Iris pigment epithelial cell (primary cell): ENCODE results near the gene SF3B1.
A peak's percentile ranks its signal among the peaks of the same experiment; 100 is the strongest.
"Not testable (repeated sequence)": the region's sequence is repeated elsewhere in the genome, so short reads cannot be mapped to it uniquely, and the experiment has no call there.

Source experiments
- DNase-seq: peaks from one replicate; pipeline ENCODE4 v3.0.0-alpha.2; 2011; ENCODE audit warnings: low read depth

SF3B1 gene, protein sequence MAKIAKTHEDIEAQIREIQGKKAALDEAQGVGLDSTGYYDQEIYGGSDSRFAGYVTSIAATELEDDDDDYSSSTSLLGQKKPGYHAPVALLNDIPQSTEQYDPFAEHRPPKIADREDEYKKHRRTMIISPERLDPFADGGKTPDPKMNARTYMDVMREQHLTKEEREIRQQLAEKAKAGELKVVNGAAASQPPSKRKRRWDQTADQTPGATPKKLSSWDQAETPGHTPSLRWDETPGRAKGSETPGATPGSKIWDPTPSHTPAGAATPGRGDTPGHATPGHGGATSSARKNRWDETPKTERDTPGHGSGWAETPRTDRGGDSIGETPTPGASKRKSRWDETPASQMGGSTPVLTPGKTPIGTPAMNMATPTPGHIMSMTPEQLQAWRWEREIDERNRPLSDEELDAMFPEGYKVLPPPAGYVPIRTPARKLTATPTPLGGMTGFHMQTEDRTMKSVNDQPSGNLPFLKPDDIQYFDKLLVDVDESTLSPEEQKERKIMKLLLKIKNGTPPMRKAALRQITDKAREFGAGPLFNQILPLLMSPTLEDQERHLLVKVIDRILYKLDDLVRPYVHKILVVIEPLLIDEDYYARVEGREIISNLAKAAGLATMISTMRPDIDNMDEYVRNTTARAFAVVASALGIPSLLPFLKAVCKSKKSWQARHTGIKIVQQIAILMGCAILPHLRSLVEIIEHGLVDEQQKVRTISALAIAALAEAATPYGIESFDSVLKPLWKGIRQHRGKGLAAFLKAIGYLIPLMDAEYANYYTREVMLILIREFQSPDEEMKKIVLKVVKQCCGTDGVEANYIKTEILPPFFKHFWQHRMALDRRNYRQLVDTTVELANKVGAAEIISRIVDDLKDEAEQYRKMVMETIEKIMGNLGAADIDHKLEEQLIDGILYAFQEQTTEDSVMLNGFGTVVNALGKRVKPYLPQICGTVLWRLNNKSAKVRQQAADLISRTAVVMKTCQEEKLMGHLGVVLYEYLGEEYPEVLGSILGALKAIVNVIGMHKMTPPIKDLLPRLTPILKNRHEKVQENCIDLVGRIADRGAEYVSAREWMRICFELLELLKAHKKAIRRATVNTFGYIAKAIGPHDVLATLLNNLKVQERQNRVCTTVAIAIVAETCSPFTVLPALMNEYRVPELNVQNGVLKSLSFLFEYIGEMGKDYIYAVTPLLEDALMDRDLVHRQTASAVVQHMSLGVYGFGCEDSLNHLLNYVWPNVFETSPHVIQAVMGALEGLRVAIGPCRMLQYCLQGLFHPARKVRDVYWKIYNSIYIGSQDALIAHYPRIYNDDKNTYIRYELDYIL

DNA sequence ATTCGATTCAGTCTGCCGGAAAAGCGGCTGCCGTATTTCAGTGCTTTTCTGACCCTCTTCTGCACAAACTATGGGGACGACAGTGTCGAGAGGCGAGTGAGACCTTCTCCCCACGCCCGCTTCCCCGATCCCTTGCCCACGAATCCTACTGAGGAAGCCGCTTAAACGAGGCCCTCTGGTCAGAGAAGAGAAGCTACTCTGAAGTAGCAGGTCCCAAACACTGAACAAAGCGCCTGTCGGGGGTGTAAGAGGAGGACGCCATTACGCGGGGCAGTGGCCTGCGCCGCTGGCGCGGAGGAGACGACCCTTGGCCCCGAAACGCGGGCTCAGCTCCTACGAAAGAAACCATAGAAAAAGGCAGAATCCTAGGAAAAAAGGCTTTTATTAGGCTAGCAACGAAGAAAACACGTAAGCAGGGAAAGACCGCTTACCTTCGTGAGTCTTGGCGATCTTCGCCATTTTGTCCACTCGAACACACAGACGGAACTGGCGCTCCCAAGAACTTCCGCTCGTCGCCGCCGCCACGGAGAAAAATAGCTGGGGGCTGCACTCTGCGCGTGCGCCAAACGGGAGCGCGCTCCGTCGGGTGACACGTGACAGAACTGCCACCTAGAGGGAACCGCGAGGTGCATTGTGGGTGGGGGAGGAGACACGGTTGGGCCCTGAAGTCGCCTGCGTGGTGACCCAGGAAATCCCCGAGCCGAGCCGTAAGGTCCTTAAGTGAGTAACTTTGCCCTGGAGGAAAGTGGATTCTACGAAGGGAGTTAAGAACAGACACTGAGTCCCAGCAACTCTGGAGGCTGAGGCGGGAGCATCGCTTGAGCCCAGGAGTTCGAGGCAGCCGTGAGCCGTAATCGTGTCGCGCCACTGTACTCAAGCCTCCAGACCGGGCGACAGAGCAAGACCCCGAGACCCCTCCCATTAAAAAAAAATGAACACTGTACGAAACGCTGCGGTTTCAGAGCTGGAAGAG lies at the start of gene SF3B1:
Gene SF3B1 (minus strand): TSS at position 488 of the 973 bp plus-strand sequence. CDS start 29 bp downstream, at position 459.
- DNase-seq, result peak; percentile 97

DNA sequence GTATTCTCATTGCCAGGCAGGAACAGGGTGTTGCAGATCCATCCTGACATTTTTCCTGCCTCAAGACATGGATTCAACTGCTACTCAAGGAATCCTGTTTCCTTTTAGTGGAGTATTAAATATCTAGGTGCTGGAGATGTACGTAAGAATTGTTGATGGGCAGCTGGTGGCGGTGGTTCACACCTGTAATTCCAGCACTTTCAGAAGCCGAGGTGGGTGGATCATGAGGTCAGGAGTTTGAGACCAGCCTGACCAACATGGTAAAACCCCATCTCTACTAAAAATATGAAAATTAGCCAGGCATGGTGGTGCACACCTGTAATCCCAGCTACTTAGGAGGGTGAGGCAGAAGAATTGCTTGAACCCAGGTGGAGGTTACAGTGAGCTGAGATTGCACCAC lies 49.4 kb upstream of the SF3B1 start:
- DNase-seq, result not testable (repeated sequence)

DNA sequence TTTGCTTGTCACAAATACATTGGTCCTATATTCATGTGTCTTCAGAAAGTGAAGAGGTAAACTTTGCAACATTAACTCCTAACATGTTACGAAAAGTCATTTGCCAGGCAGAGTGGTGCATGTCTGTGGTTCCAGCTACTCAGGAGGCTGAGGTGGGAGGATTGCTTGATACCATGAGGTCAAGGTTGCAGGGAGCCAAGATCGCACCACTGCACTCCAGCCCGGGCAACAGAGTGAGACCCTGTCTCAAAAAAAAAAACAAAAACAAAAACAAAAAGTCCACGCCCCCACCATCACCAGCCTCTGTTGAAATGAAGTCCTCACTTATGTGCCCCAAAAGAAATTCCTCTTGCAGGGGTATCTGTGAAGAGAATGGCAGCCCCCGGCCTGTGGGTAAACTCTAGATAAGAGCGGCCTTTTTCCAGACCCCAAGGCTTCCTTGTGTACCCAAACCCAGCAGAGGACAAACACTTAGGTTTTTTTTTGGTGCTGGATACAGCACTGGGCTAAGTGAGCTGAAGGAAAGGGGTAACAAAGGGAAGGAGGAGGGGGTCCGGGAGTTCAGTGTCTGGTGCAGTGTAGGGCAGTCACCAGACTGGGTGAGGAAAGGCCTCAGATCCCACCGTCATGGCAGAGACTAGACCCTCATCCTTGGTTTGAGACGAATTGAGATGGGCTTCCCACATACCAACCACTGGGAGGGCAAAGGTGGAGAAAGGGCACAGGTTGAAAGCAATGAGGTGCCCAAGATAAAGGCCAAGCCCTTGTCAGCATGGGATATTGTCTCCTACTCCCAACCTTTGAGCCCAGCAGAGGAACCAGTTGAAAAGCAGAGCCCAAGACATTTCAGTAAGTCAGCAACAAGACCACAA lies 45.6 kb upstream of the SF3B1 start:
- DNase-seq, result no peak

DNA sequence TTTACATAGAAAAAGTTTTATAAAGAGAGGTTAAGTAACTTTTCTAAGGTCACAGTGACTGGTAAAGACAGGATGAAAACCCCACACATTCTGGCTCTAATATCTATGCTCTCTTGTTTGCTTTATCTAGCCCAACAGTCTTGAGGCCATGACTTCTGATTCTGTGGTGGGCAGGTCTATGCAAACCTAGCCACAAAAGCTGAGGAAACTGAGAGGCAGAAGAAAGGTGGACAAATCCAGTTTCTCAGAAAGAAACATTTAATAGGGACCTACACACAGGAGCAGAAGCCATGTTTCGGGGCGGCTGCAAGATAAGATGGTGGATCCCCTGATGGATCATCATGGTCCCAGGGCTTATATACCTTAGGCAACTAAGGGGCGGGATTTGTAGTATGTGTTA lies 43.0 kb upstream of the SF3B1 start:
- no peak for DNase-seq

DNA sequence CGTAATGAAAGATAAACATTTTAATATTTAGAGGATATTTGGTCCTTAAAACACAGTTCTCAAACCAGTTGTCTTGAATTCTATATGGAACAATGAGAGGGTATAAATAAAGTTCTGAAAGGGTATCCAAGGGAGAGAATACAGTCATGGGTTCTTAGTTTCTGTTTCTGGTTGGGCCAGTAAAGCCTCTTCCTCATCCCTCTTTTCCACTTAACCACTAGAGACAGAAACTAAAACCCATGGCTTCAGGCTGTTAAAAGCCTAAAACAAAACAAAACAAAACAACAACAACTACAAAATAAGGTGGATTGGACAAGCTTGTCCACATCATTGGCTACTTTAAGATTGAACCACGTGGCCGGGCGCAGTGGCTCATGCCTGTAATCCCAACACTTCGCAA lies 37.3 kb upstream of the SF3B1 start:
- DNase-seq, result no peak

DNA sequence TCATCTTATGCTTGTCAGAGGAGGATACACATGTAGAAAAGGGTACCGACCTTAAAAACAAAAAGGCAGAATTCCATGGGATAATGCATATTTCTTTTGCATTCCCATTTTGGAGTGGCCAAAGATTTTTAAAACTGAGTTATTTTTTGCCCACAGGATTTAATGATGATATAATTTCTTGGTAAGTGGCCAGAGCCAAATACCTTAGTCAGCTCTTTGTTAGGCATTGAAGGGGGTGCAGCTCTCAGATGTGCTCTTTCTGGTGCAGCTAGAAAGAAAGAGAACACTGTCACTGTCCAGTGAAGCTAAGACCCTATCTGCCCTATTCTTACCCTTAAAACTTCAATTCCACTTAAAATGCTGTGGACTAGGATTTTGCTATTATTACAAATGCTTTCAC lies 29.3 kb upstream of the SF3B1 start:
- peak; percentile 43 for DNase-seq

DNA sequence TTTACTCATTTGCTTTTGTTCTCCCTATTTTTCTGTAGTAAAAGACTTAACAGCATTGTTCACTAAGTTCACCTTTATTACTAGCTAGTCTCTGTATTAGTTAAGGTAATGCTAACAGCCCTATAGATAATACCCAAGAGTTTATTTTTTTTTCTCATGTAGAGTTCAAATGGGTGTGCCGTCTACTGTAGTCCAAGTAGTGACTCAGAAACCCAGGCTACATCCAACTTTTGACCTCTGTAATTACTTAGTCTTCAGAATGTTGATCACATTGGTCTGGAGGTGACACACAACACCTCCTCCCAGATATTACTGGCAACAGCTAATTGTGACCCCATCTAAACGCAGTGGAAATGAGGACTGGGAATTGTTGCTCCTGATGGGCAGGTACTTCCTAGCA lies 26.2 kb upstream of the SF3B1 start:
- DNase-seq, result peak; percentile 52

DNA sequence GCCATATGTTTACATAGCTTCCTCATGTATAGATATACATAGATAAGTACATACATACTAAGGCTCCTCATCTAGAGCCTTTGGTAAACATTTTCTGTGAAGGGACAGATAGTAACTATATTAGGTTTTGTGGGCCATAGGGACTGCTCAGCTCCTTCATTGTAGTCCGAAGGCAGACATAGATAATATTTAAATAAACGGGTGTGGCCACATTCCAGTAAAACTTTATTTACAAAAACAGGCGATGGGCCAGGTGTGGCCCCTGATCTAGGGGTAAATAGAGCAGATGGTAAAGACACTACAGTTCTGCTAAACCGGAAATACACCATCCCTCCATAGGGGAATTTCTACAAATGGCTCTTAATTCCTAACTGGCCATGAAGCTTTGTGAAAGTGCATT lies 25.8 kb upstream of the SF3B1 start:
- DNase-seq, result no peak

DNA sequence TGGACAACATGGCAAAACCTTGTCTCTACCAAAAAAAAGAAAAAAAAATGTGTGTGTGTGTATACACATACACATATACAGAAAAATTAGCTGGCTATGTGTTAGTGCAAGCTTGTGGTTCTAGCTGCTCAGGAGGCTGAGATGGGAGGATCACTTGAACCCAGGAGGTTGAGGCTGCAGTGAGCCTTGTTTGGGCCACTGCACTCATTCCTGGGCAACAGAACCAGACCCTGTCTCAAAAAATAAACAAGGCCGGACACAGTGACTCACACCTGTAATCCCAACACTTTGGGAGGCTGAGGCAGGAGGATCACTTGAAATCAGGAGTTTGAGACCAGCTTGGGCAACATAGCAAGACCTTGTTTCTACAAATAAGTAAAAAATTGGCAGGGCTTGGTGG lies 20.6 kb upstream of the SF3B1 start:
- DNase-seq, result no peak

DNA sequence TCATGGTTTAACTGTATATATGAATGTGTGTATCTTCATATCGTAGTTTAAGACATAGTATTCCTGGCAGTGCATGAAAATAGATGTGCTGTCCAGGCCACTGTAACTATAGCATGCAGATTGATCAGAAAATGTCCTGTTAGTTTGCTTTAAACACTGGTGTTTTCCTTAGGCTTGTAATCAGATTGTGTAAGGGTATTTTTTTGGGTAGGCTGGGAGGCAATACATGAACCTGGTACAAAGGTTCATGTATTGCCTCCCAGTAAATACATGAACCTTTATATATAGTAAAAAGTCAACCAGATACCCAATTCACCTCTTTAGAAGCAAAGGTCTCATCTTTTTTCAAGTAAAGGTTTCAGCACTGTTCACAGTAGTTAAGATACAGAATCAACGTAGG lies 20.1 kb upstream of the SF3B1 start:
- no peak for DNase-seq

DNA sequence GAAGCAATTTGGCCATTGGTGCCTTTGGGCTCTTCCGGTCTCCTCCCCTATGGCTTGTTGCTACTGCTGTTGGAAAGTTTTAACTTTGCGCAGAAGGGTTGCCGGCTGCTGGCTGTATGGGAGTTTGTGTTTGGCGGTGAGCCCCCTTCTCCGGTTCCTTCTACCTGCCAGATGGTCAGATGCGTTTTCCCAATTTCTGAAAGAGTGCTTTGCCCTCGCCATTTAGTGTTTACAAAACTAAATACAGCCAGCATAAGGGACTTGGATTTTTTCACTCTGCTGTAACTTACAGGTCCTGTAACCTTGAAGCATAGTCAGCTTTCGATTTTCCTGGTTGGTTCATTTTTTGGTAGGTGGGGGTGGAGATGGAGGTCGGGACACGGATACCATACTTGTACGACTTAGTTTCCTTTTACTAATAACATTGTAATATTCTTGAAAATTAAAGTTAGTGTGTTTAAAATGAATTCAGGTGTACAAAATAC lies 19.1 kb upstream of the SF3B1 start:
- peak; percentile 96 for DNase-seq

DNA sequence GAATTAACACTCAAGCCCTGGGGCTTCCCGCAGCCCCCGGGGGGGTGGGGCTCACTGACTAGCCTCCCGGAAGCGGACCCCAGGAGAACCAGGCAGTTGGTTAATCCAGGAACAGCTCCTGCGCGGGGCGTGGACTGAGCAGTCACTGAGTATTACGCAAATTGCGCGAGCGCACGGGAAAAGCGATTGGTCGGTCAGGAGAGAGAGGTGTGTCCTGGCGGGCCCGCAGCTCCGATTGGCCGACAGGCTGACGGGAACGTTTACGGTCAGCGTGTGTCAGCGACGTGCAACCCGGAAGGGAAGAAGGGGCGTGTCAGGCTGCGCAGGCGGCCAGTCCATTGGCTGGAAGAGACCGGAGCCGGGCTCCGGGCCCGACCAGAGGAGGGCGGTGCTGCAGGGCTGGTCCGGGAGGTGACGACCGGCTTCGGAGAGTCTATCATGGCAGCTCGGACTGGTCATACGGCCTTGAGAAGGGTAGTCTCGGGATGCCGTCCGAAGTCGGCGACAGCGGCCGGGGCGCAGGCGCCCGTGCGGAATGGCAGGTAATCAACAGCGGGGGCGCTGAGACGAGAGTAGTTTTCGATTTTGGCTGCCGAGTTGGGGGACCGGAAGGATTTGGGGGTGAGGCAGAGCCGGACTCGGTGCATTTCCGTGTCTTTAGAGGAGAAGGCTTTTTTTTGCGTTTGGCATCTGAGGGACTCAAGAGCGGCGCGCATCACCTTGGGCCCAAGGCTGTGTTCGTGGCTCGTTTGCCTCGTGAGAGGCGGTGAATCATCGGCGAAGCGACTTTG lies 18.5 kb upstream of the SF3B1 start, which contains the start of gene COQ10B:
Gene COQ10B (plus strand): TSS at position 430 of the 791 bp plus-strand sequence. CDS start 9 bp downstream, at position 439.
- DNase-seq, result peak; percentile 100

DNA sequence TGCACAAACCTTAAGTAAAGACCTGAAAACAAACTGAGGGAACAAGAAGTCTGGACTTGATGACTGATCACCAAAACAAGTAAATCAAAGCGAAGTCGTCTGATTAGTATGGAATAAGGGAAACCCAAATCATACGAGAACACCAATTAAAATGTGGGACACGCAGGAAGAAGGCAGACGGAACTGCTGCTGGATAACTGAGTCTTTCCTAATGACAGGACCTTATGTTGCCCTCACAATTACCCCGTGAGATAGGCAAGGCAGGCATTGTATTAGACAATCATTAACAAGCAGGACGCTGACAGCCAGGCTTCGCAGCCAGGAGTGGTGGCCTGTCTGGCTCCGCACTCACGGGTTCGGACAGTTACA lies 17.9 kb upstream of the SF3B1 start:
- no peak for DNase-seq

DNA sequence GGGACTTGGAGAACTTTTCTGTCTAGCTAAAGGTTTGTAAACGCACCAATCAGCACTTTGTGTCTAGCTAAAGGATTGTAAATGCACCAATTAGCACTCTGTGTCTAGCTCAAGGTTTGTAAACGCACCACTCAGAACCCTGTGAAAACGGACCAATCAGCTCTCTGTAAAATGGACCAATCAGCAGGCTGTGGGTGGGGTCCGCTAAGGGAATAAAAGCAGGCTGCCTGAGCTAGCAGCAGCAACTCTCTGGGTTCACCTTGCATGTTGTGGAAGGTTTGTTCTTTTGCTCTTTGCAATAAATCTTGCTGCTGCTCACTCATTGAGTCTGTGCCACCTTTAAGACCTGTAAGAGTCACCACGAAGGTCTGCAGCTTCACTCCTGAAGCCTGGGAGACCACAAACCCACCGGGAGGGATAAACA lies 16.1 kb upstream of the SF3B1 start:
- DNase-seq, result not testable (repeated sequence)

DNA sequence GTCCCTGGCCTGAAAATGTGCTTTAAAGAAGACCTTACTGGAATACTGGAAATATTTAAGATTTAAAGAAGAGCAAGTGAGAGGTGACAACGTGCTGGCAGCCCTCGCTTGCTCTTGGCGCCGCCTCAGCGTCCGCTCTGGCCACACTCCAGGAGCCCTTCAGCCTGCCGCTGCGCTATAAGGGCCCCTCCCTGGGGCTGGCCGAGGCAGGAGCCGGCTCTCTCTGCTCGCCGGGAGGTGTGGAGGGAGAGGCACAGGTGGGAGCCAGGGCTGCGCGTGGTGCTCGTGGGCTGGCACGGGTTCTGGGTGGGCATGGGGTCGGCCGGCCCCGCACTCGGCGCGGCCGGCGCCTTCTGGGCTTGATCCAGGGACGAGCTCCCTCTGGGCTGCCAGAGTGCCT lies 15.6 kb upstream of the SF3B1 start:
- no peak for DNase-seq

DNA sequence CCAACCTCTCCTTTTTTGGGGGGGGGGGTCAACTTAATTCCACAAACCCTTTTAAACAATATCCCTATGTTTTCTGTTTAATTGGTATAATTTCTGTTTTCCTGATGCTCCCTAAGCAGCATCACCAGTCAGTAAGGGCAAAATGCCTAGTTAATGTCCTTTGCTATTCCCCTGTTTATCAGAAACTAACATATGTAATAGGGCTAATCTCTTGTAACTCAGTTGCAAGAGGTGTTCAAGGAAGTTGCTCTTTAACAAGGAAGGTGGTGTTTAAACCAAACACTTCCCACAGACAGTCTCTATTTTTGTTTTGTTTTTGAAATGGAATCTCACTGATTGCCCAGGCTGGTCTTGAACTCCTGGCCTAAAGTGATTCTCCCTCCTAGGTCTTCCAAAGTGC lies 12.0 kb upstream of the SF3B1 start:
- DNase-seq, result no peak

DNA sequence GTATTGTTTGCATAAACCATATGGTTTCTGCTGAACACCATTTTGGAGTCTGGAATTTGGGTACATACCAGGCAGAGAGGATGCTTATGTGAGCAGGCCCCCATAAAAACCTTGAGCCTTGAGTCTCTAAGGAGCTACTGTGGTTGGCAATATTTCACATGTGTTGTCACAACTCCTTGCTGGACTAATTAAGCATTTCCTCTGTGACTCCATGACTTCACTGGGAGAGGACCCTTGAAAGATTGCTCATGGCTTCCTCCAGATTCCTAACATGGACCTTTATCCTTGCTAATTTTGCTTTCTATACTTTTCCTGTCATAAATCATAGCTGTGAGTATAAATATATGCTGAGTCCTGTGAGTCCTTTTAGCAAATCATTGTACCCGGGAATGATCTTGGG lies 10.9 kb upstream of the SF3B1 start:
- no peak for DNase-seq

DNA sequence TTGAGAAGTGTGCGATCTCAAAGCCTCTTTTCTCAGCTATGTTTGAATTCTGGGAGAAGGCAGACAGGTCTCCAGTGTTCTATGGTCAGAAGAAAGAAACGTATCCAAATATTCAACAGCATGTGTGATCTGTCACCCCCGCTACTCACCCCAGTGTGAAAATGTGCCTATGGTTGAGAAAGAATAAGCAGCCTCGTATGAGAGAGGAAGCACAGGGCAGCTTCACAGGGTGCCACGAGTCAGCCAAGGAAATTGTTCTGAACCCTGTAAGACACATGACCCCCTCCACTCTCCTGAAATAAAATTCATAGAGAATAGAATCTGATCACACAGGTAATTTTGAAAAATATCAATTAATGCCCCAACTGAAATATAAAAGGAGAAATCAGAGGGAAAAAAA lies 8.0 kb upstream of the SF3B1 start:
- no peak for DNase-seq

DNA sequence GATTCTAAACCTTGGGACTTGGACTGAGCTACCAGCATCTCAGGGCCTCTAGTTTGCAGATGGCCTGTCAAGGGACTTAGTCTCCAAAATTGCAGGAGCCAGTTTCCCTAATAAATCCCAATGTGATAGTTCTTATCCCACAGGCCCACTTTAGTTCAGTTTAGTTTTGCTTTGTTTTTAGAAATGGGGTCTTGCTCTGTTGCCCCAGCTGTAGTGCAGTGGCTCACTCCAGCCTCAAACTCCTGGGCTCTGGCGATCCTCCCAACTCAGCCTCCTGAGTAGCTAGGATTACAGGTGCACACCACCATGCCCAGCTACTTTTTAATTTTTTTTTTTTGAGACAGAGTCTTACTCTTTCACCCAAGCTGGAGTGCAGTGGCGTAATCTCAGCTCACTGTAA lies 2.6 kb upstream of the SF3B1 start:
- no peak for DNase-seq
